ENCODE measurements around the gene IFNL3. TPM values are rescaled to one million over a fixed set of nuclear protein-coding genes. Genes with fewer than 3 reads are reported as not detected.

IFNL3 gene
- total RNA-seq, 1 experiment from 2014 or later, result not detected

- TF ChIP-seq EZH2phosphoT487 (IDR thresholded peaks at IDR 0.05; ENCODE audit: borderline replicate concordance, low read length), result no peak
- no peak for TF ChIP-seq CTCF (conservative IDR thresholded peaks at IDR 0.05; ENCODE audit: low read depth, low read length)
- TF ChIP-seq EZH2 (IDR thresholded peaks at IDR 0.05; ENCODE audit: low read length, unreplicated experiment), result no peak
- Histone ChIP-seq H3K4me2 (ENCODE audit: low read length) (no peak overlapping the region), H3K9me2 (replicated peaks; ENCODE audit: low read length) (no peaks in the 10 kb centered on the region), H2AFZ (ENCODE audit: low read length) (no peak overlapping the region), H3K4me1 (ENCODE audit: insufficient read depth, low read length) (no peaks in the 10 kb centered on the region), H4K20me1 (ENCODE audit: low read length) (no peaks in the 10 kb centered on the region), H3K36me3 (ENCODE audit: low read depth, low read length) (no peaks in the 10 kb centered on the region; the same call in 1 of the 2 replicates), H3F3A (ENCODE audit: low read length, unreplicated experiment) (no peaks in the 10 kb centered on the region), H3K27me3 (ENCODE audit: low read length) (no peaks in the 10 kb centered on the region), H3K27ac (ENCODE audit: low read length) (no peak overlapping the region), H3K79me2 (ENCODE audit: low read length) (no peaks in the 10 kb centered on the region), H3K9me3 (ENCODE audit: low read length) (peaks cover 4% of the 10 kb centered on the region; the same call in 1 of the 2 replicates), H3K4me3 (ENCODE audit: low read length) (no peak overlapping the region), H3K9ac (ENCODE audit: low read length) (no peak overlapping the region)
- intact Hi-C loops (cut with micrococcal nuclease), result no loop called here
- CTCF ChIA-PET, result interaction anchor here (0.7 kb wide), 1 partner anchor 109 kb away, joined by 8 read pairs; the partner anchor contains the start of gene PAF1
- BruUV-seq (replicated peaks), result no TSS peak
- no peak for ATAC-seq
- POLR2A ChIA-PET (ENCODE audit: unreplicated experiment), result no interaction called here
- DNase-seq, result no peak
These were observed 37.2 kb upstream of the IFNL3 start for GRCh38 chr19:39282021-39282420.

DNA sequence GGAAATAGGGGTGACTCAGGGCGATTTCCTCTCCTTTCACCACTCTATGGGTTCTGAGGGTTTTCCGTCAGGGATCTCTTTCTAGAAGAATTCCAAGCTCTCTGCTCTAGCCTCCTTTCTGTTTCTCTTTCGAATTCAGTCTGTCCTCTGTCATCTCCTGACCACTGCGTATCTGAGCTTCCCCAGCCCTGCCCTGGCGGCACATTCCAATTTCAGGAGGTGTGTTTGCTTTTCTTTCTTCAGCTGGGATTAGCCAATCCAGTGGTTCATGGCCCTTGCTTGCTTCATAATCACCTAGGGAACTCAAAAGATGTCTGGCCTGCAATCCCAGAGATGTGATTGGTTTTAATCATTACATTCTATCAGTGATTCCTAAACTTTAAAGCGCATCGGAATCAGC is 32.8 kb upstream of the IFNL3 start:
- no peak for DNase-seq
- CTCF ChIA-PET, result no interaction called here
- Histone ChIP-seq H3K36me3 (ENCODE audit: low read depth, low read length) (no peaks in the 10 kb centered on the region), H3F3A (ENCODE audit: low read length, unreplicated experiment) (no peaks in the 10 kb centered on the region), H3K79me2 (ENCODE audit: low read length) (no peaks in the 10 kb centered on the region), H3K4me3 (ENCODE audit: low read length) (no peak overlapping the region), H3K27me3 (ENCODE audit: low read length) (no peaks in the 10 kb centered on the region), H3K9me3 (ENCODE audit: low read length) (no peaks in the 10 kb centered on the region), H3K4me2 (ENCODE audit: low read length) (no peak overlapping the region), H2AFZ (ENCODE audit: low read length) (no peak overlapping the region), H3K9ac (ENCODE audit: low read length) (no peak overlapping the region), H3K4me1 (ENCODE audit: insufficient read depth, low read length) (no peaks in the 10 kb centered on the region), H3K9me2 (replicated peaks; ENCODE audit: low read length) (no peaks in the 10 kb centered on the region), H4K20me1 (ENCODE audit: low read length) (no peaks in the 10 kb centered on the region), H3K27ac (ENCODE audit: low read length) (no peak overlapping the region)
- TF ChIP-seq CTCF (conservative IDR thresholded peaks at IDR 0.05; ENCODE audit: low read depth, low read length), result no peak
- no peak for ATAC-seq
- no TSS peak for BruUV-seq (replicated peaks)
- POLR2A ChIA-PET (ENCODE audit: unreplicated experiment), result no interaction called here
- intact Hi-C loops (cut with micrococcal nuclease), result no loop called here

- H3K4me1 ChIP-seq (ENCODE audit: insufficient read depth, low read length), result no peaks in the 10 kb centered on the region
- no peak overlapping the region for H3K27ac ChIP-seq (ENCODE audit: low read length)
- TF ChIP-seq CTCF (conservative IDR thresholded peaks at IDR 0.05; ENCODE audit: low read depth, low read length) (no peak), EZH2 (IDR thresholded peaks at IDR 0.05; ENCODE audit: low read length, unreplicated experiment) (no peak), EZH2phosphoT487 (IDR thresholded peaks at IDR 0.05; ENCODE audit: borderline replicate concordance, low read length) (no peak)
- H3K4me3 ChIP-seq (ENCODE audit: low read length), result no peak overlapping the region
- DNase-seq (no peak), ATAC-seq (no peak)
- no peaks in the 10 kb centered on the region for H3F3A ChIP-seq (ENCODE audit: low read length, unreplicated experiment)
- no peak overlapping the region for H3K4me2 ChIP-seq (ENCODE audit: low read length)
- no peaks in the 10 kb centered on the region for H3K27me3 ChIP-seq (ENCODE audit: low read length)
- H3K9ac ChIP-seq (ENCODE audit: low read length), result no peak overlapping the region
- no peaks in the 10 kb centered on the region for H3K9me2 ChIP-seq (replicated peaks; ENCODE audit: low read length)
- H3K79me2 ChIP-seq (ENCODE audit: low read length), result no peaks in the 10 kb centered on the region
- no peak overlapping the region for H2AFZ ChIP-seq (ENCODE audit: low read length)
- intact Hi-C loops (cut with micrococcal nuclease), result no loop called here
- no TSS peak for BruUV-seq (replicated peaks)
- ChIA-PET POLR2A (ENCODE audit: unreplicated experiment) (no interaction called here), CTCF (no interaction called here)
- H4K20me1 ChIP-seq (ENCODE audit: low read length), result no peaks in the 10 kb centered on the region
- no peaks in the 10 kb centered on the region for H3K9me3 ChIP-seq (ENCODE audit: low read length)
- H3K36me3 ChIP-seq (ENCODE audit: low read depth, low read length), result no peaks in the 10 kb centered on the region
These were observed 31.9 kb upstream of the IFNL3 start for GRCh38 chr19:39276740-39277139.

Data from PC-3 (cell line).